OCI-LY7 (cell line): ENCODE data around the gene TNS1. TPM values are rescaled to one million over a fixed set of nuclear protein-coding genes. Genes with fewer than 3 reads are reported as not detected.

Experiments used
- BruUV-seq: library from RNA; stranded (reverse); fragments of 400-500 nt; replicated peaks from 2 replicates; lab custom pipeline; 2021; lab: Mats Ljungman, UMichigan
- CTCF ChIA-PET: fragments of 300-600 bp; sonication (Branson Sonifier 250); formaldehyde crosslinking; loops from one replicate; lab custom pipeline; 2022; ENCODE audit warnings: antibody characterized with exemption; ENCODE audit not compliant: unreplicated experiment; lab: Charles Lee
- POLR2A ChIA-PET: fragments of 300-600 bp; sonication (Branson Sonifier 250); formaldehyde crosslinking; loops from one replicate; lab custom pipeline; 2022; ENCODE audit warnings: antibody characterized with exemption; lab: Charles Lee
- DNase-seq: peaks from one replicate; pipeline ENCODE4 v3.0.0-alpha.2; 2015; ENCODE audit warnings: low spot score
- H2AFZ ChIP-seq: fragments of 200-600 bp; sonication (generic), shearing (Covaris generic); 2 replicates; pipeline ENCODE4 v1.6.1; 2014; ENCODE audit warnings: mild to moderate bottlenecking, antibody characterized with exemption, low read length, moderate library complexity
- H3K27ac ChIP-seq: fragments of 200-600 bp; sonication (generic); 2 replicates; pipeline ENCODE4 v1.5.1; 2014; ENCODE audit warnings: mixed run types, low read depth, mild to moderate bottlenecking, moderate library complexity, low read length, inconsistent platforms; ENCODE audit not compliant: poor library complexity, severe bottlenecking
- H3K36me3 ChIP-seq: fragments of 200-600 bp; sonication (generic); 2 replicates; pipeline ENCODE4 v1.6.1; 2014; ENCODE audit warnings: mild to moderate bottlenecking, antibody characterized with exemption, low read length, moderate library complexity, mixed read lengths; ENCODE audit not compliant: insufficient read depth
- H3K4me1 ChIP-seq: fragments of 200-600 bp; sonication (generic); 2 replicates; pipeline ENCODE4 v1.5.1; 2014; ENCODE audit warnings: mild to moderate bottlenecking, low read length; ENCODE audit not compliant: insufficient read depth, poor library complexity, severe bottlenecking
- H3K4me2 ChIP-seq: fragments of 200-600 bp; sonication (generic); 2 replicates; pipeline ENCODE4 v1.6.1; 2014; ENCODE audit warnings: mild to moderate bottlenecking, low read length
- H3K4me3 ChIP-seq: fragments of 200-600 bp; sonication (generic); 2 replicates; pipeline ENCODE4 v1.5.1; 2014; ENCODE audit warnings: mild to moderate bottlenecking, low read depth, low read length; ENCODE audit not compliant: poor library complexity, severe bottlenecking
- H3K79me2 ChIP-seq: fragments of 200-600 bp; sonication (generic); 2 replicates; pipeline ENCODE4 v1.6.1; 2016; ENCODE audit warnings: low read depth, mild to moderate bottlenecking, low read length, moderate library complexity, mixed read lengths; ENCODE audit not compliant: insufficient read depth
- H3K9me2 ChIP-seq: fragments of 200-600 bp; sonication (generic); 2 replicates; pipeline ENCODE4 v1.6.1; 2016; ENCODE audit warnings: mild to moderate bottlenecking, low read length, mixed read lengths; ENCODE audit not compliant: insufficient read depth
- H3K9me3 ChIP-seq: fragments of 200-600 bp; sonication (generic); 2 replicates; pipeline ENCODE4 v1.6.1; 2014; ENCODE audit warnings: mild to moderate bottlenecking, mixed run types, low read length, mixed read lengths
- H4K20me1 ChIP-seq: fragments of 200-600 bp; sonication (generic); 2 replicates; pipeline ENCODE4 v1.6.1; 2014; ENCODE audit warnings: mild to moderate bottlenecking, antibody characterized with exemption, low read length, moderate library complexity, mixed read lengths; ENCODE audit not compliant: insufficient read depth
- EZH2phosphoT487 ChIP-seq: fragments of 200-600 bp; sonication (generic); IDR thresholded peaks from 2 replicates; pipeline ENCODE4 v1.6.1; 2018; ENCODE audit warnings: low read depth, borderline replicate concordance, mild to moderate bottlenecking, mixed run types, antibody characterized with exemption, low read length, moderate library complexity, mixed read lengths
- intact Hi-C: fragments of 100-400 bp; cut with micrococcal nuclease; formaldehyde crosslinking; loops from one replicate; pipeline ENCODE4 v1.10.0; 2022; ENCODE audit not compliant: unreplicated experiment
- total RNA-seq, 2 experiments: library from RNA; depleted of rRNA in 1 of 2; stranded (reverse); fragments of >200 nt in 1 of 2; shearing (Covaris generic) in 1 of 2; gene quantifications; 2 replicates each; pipeline ENCODE4 v1.2.3, GENCODE V29; 2014 to 2022
- TF ChIP-seq, protein P1 (sequence below): fragments of 200-600 bp; sonication (generic); conservative IDR thresholded peaks from 2 replicates; pipeline ENCODE4 v1.5.1; 2014; ENCODE audit warnings: mild to moderate bottlenecking, antibody characterized with exemption, low read length, moderate library complexity, mixed read lengths

Gene TNS1
- total RNA-seq, 2 experiments from 2014 or later: not detected

DNA sequence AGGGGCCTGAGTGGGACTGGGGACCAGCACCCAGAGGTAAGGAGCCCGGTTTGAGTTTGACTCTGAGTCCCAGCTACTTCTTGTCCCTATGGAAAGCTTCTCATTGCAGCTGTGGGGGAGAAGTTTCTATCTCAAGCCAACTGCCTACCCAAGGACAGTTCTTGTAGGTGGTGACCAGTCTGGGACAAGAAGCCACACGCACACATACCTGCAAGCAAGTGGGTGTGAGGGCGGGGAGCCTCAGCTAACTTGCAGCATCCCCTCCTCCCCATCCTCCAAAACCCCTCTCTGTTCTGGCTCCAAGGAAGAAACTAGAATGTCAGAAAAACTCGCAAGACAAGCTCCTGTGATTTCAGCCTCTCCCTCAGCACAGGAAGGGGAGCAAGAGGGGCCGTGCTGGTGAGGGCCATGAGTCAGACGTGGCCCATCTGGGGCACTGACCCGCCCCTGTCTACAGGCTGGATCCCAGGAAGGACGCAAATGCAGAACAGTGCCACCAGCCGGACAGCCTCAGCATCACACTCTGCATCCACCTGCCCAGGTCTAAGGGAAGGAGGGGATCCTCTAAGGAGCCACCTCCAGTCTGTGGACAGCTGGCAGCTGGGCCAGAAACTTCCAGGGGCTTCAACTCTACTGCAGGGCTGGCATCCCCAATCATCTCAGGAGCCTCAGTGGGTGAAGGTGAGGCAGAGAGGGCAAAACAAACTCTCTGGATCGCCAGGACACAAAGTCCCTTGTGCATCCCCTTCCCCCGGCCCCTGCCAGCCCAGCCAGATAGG, 103.4 kb downstream of the TNS1 start:
- H3K4me1 ChIP-seq: no peaks in the 10 kb centered on the region
- no peaks in the 10 kb centered on the region for H3K36me3 ChIP-seq
- H3K4me2 ChIP-seq: no peak overlapping the region
- H3K4me3 ChIP-seq: no peak overlapping the region
- peak; percentile 28 for DNase-seq
- TF ChIP-seq EZH2phosphoT487: no peak
- TF ChIP-seq, protein P1, sequence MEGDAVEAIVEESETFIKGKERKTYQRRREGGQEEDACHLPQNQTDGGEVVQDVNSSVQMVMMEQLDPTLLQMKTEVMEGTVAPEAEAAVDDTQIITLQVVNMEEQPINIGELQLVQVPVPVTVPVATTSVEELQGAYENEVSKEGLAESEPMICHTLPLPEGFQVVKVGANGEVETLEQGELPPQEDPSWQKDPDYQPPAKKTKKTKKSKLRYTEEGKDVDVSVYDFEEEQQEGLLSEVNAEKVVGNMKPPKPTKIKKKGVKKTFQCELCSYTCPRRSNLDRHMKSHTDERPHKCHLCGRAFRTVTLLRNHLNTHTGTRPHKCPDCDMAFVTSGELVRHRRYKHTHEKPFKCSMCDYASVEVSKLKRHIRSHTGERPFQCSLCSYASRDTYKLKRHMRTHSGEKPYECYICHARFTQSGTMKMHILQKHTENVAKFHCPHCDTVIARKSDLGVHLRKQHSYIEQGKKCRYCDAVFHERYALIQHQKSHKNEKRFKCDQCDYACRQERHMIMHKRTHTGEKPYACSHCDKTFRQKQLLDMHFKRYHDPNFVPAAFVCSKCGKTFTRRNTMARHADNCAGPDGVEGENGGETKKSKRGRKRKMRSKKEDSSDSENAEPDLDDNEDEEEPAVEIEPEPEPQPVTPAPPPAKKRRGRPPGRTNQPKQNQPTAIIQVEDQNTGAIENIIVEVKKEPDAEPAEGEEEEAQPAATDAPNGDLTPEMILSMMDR: peak; percentile 79
- no peaks in the 10 kb centered on the region for H3K79me2 ChIP-seq
- H3K27ac ChIP-seq: no peak overlapping the region
- ChIA-PET POLR2A (no interaction called here), CTCF (no interaction called here)
- H4K20me1 ChIP-seq: no peaks in the 10 kb centered on the region
- no peak overlapping the region for H2AFZ ChIP-seq
- intact Hi-C loops: no loop called here
- no TSS peak for BruUV-seq
- H3K9me2 ChIP-seq: no peaks in the 10 kb centered on the region
- no peaks in the 10 kb centered on the region for H3K9me3 ChIP-seq

DNA sequence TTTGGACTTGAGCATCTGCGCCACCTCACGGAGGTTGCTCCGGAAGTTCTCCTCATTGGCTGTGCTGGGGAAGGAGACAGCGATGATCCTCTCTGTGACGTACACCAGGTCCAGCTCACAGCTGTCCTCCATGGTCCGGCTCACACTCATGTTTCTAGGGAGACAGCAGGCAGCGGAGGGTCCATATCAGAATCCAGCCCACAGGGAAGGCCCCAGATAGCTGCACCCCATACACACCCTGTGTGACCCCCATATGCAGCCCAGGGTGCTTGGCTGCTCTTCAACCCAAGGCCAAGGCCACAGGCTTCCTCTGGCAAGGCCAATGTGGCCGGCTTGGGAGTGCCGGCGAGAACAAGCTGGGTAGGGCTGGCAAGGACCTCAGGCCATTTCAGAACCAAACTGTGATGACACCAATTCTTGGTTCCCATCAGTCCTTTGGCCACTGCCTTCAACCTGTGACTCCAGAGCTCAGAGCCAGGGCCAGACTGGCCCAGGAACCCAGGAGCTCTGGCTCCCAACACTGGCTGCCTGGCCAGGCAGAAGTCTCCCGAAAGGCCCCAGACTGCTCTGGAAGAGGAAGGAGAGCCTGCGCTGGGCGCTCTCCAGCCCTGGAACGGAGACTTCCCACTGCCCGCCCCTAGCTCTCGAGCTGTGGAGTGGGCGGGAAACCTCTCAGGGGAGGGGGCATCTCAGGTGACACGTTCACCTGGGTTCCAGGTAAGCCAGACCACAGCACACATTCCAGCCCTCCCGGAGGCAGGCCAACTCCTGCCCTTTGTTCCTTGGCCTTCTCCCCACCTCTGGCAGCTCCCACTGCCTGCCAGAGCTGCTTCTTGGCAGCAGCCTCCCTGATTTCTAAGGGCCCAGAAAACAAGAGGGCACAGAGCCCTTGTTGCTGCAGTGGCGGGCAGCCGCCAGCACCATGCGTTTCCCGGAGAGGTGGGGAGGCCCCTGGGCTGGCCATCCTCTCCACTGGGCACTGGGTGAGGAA, 104.7 kb downstream of the TNS1 start:
- no peaks in the 10 kb centered on the region for H4K20me1 ChIP-seq
- H3K4me3 ChIP-seq: no peak overlapping the region
- TF ChIP-seq, protein P1: no peak
- no peak for TF ChIP-seq EZH2phosphoT487
- no peaks in the 10 kb centered on the region for H3K9me2 ChIP-seq
- H3K4me1 ChIP-seq: no peaks in the 10 kb centered on the region
- no peak for DNase-seq
- intact Hi-C loops: no loop called here
- no peak overlapping the region for H3K4me2 ChIP-seq
- BruUV-seq: no TSS peak
- no peaks in the 10 kb centered on the region for H3K79me2 ChIP-seq
- ChIA-PET CTCF (interaction anchor here (0.6 kb wide), 1 partner anchor 87 kb away, joined by 4 read pairs; no protein-coding TSS in a partner anchor), POLR2A (no interaction called here)
- no peak overlapping the region for H3K27ac ChIP-seq
- H3K36me3 ChIP-seq: no peaks in the 10 kb centered on the region
- no peak overlapping the region for H2AFZ ChIP-seq
- no peaks in the 10 kb centered on the region for H3K9me3 ChIP-seq
